K562 (cell line): ENCODE results near the gene UCK1. TPM values are rescaled to one million over a fixed set of nuclear protein-coding genes. Genes with fewer than 3 reads are reported as not detected.
A peak's percentile ranks its signal among the peaks of the same experiment; 100 is the strongest.

Experiments used
- ATAC-seq: fragments of 200-7000 bp; cut with Tn5 transposase; 3 replicates; pipeline ENCODE4 v1.9.1; 2020; ENCODE audit warnings: moderate library complexity
- BruUV-seq: library from RNA; stranded (reverse); fragments of 400-500 nt; replicated peaks from 2 replicates; lab custom pipeline; 2021; lab: Mats Ljungman, UMichigan
- CTCF ChIA-PET: fragments of 300-600 bp; formaldehyde crosslinking; extraction: SDS; loops from one replicate; lab custom pipeline; 2021; ENCODE audit warnings: low intra/inter-chr PET ratio; lab: Yijun Ruan, JAX
- POLR2A ChIA-PET: fragments of 300-600, 350-650 bp; sonication (Branson Sonifier 250); formaldehyde crosslinking; extraction: SDS; loops from one replicate; lab custom pipeline; 2021; ENCODE audit warnings: antibody characterized with exemption, inconsistent platforms; lab: Yijun Ruan, JAX
- DNase-seq, 4 experiments: peaks; one replicate each; pipeline versions ENCODE4 v3.0.0 to v3.0.0-alpha.2; 2011 to 2018; ENCODE audit warnings: low spot score in 3 of 4, mixed read lengths in 3 of 4; ENCODE audit errors: extremely low read depth in 1 of 4
- FAIRE-seq: peaks from 2 replicates; lab custom pipeline; 2011; peaks lifted over from hg19 to GRCh38; lab: Jason Lieb, UNC
- H2AFZ ChIP-seq: 2 replicates; pipeline ENCODE4 v1.6.0; 2011; ENCODE audit warnings: low read depth, low read length, control low read depth, inconsistent platforms
- H3K27ac ChIP-seq: fragments of 200-600 bp; 3 replicates; pipeline ENCODE4 v1.8.0; 2011; ENCODE audit warnings: low read depth, mild to moderate bottlenecking, control low read depth, inconsistent platforms, low read length, moderate library complexity, mixed read lengths; ENCODE audit errors: extremely low read depth
- H3K27me3 ChIP-seq, 2 experiments: fragments of 300-600 bp in 1 of 2; 2 replicates in 1 of 2; 3 replicates in 1 of 2; pipeline versions ENCODE4 v1.6.0 to v1.8.0; 2011; ENCODE audit warnings: inconsistent platforms in 2 of 2, low read length in 2 of 2, mild to moderate bottlenecking in 1 of 2, mixed read lengths in 1 of 2, moderate library complexity in 1 of 2; ENCODE audit not compliant: control insufficient read depth in 2 of 2, insufficient read depth in 2 of 2
- H3K36me3 ChIP-seq: fragments of 300-600 bp; 3 replicates; pipeline ENCODE4 v1.8.0; 2011; ENCODE audit warnings: mild to moderate bottlenecking, low read length, inconsistent platforms; ENCODE audit not compliant: control insufficient read depth, insufficient read depth
- H3K4me1 ChIP-seq, 2 experiments: fragments of 200-600 bp in 1 of 2; replicated peaks in 1 of 2; 2 replicates in 1 of 2; 3 replicates in 1 of 2; pipeline versions ENCODE4 v1.5.1 to v1.8.0; 2011; ENCODE audit warnings: inconsistent platforms in 2 of 2, low read length in 2 of 2, mild to moderate bottlenecking in 1 of 2, mixed read lengths in 1 of 2, moderate library complexity in 1 of 2; ENCODE audit not compliant: control insufficient read depth in 2 of 2, insufficient read depth in 2 of 2
- H3K4me2 ChIP-seq: 2 replicates; pipeline ENCODE4 v1.6.1; 2011; ENCODE audit warnings: low read length, control low read depth, inconsistent platforms, mixed read lengths; ENCODE audit not compliant: insufficient read depth
- H3K4me3 ChIP-seq: fragments of 200-600 bp; sonication (generic), shearing (Covaris generic); 2 replicates; pipeline ENCODE4 v1.5.1; 2016; ENCODE audit warnings: control low read depth, inconsistent platforms
- H3K79me2 ChIP-seq: fragments of 200-600 bp; 3 replicates; pipeline ENCODE4 v1.8.0; 2011; ENCODE audit warnings: low read length, inconsistent platforms; ENCODE audit not compliant: control insufficient read depth, insufficient read depth
- H3K9ac ChIP-seq, 2 experiments: 2 replicates each; pipeline versions ENCODE4 v1.6.0 to v1.6.1; 2011; ENCODE audit warnings: low read depth in 2 of 2, low read length in 2 of 2, control low read depth in 1 of 2, inconsistent platforms in 1 of 2, mild to moderate bottlenecking in 1 of 2, mixed read lengths in 1 of 2; ENCODE audit not compliant: insufficient read depth in 1 of 2
- H3K9me1 ChIP-seq: one replicate; pipeline ENCODE4 v1.6.0; 2011; ENCODE audit warnings: inconsistent platforms, mild to moderate bottlenecking, low read length, moderate library complexity; ENCODE audit not compliant: control insufficient read depth, insufficient read depth
- H3K9me3 ChIP-seq: replicated peaks from 2 replicates; pipeline ENCODE4 v1.5.1; 2011; ENCODE audit warnings: low read depth, low read length, inconsistent platforms; ENCODE audit not compliant: control insufficient read depth, insufficient read depth
- H4K20me1 ChIP-seq: replicated peaks from 2 replicates; pipeline ENCODE4 v1.6.1; 2011; ENCODE audit warnings: low read length, inconsistent platforms, mixed read lengths; ENCODE audit not compliant: control insufficient read depth, insufficient read depth
- CREB5 ChIP-seq: fragments of 250-450 bp; sonication (Bioruptor Pico); IDR thresholded peaks from 2 replicates; pipeline ENCODE4 v1.5.0; 2020; ENCODE audit warnings: mild to moderate bottlenecking
- CREBBP ChIP-seq: IDR thresholded peaks from one replicate; pipeline ENCODE4 v1.6.1; 2012; ENCODE audit warnings: low read depth, mild to moderate bottlenecking, control low read depth, inconsistent platforms, low read length
- GTF2E2 ChIP-seq: fragments of 200-800 bp; sonication (Bioruptor generic); IDR thresholded peaks from 2 replicates; pipeline ENCODE4 v1.6.1; 2016; ENCODE audit warnings: missing genetic modification characterization, missing compliant biosample characterization
- HMG20A ChIP-seq: fragments of 450-650 bp; formaldehyde crosslinking; conservative IDR thresholded peaks from 2 replicates; pipeline ENCODE4 v1.4.0; 2020; ENCODE audit warnings: mild to moderate bottlenecking, mixed read lengths
- HNRNPUL1 ChIP-seq: fragments of 200-400 bp; formaldehyde crosslinking; IDR thresholded peaks from 2 replicates; pipeline ENCODE4 v1.6.1; 2017; ENCODE audit warnings: low read length
- NFE2 ChIP-seq: IDR thresholded peaks from 2 replicates; pipeline ENCODE4 v1.6.1; 2014; ENCODE audit warnings: antibody characterized with exemption, low read depth
- NR2C2 ChIP-seq, 2 experiments: fragments of 200-800 bp in 1 of 2; sonication (Bioruptor generic) in 1 of 2; sonication (generic) in 1 of 2; formaldehyde crosslinking in 1 of 2; IDR thresholded peaks; 2 replicates each; pipeline versions ENCODE4 v1.6.1 to v1.8.0; 2016 to 2022; ENCODE audit warnings: mild to moderate bottlenecking in 1 of 2, missing compliant biosample characterization in 1 of 2, missing genetic modification characterization in 1 of 2, missing genetic modification reagents in 1 of 2
- REST ChIP-seq, 2 experiments: fragments of 450-650 bp; formaldehyde crosslinking in 1 of 2; IDR thresholded peaks; 2 replicates each; pipeline versions ENCODE4 v1.4.0 to v1.6.1; 2014 to 2020; ENCODE audit warnings: mild to moderate bottlenecking in 2 of 2, borderline replicate concordance in 1 of 2, low read depth in 1 of 2
- SMC3 ChIP-seq: conservative IDR thresholded peaks from 2 replicates; pipeline ENCODE4 v1.6.1; 2011; ENCODE audit warnings: low read depth, low read length, improper control_type of control experiment; ENCODE audit not compliant: insufficient read depth
- WGBS: fragments of 100-300 bp; shearing (Covaris generic); methylation state at CpG from one replicate; pipeline ENCODE4 v1.1.6; 2016; ENCODE audit warnings: low coverage, mixed read lengths; ENCODE audit not compliant: insufficient coverage; ENCODE audit errors: missing lambda C conversion rate; 5-methylcytosine and 5-hydroxymethylcytosine counted together
- in situ Hi-C: fragments of 300-500 bp; cut with MboI; formaldehyde crosslinking; loops from 4 replicates; pipeline ENCODE4 v1.15.0; 2018; ENCODE audit warnings: inconsistent platforms, mixed read lengths
- intact Hi-C: fragments of 100-400 bp; cut with micrococcal nuclease; formaldehyde crosslinking; loops from 2 replicates; pipeline ENCODE4 v1.14.2; 2022
- polyA plus RNA-seq, 8 experiments: library from polyadenylated mRNA; depleted of rRNA in 4 of 8; stranded (reverse) in 5 of 8; unstranded in 3 of 8; fragments of >200 nt; fragmentation: Nextera tagmentation in 2 of 8; fragmentation: Illumina TruSeq in 1 of 8; extraction: Ambion mirVana in 2 of 8; extraction: Trizol in 1 of 8; gene quantifications; 2 replicates each; pipeline versions ENCODE4 v1.2.1 to v1.2.3, GENCODE V29; 2011 to 2014; ENCODE audit warnings: inconsistent platforms in 1 of 8, missing spikeins in 1 of 8
- total RNA-seq, 7 experiments: library from RNA; depleted of rRNA in 6 of 7; stranded (reverse); fragments of >200 nt in 6 of 7; fragmentation: Illumina TruSeq in 2 of 7; extraction: Trizol in 2 of 7; gene quantifications; 2 replicates each; pipeline versions ENCODE4 v1.2.1 to v1.2.3, GENCODE V29; 2011 to 2021; ENCODE audit warnings: low replicate concordance in 1 of 7

The UCK1 gene
- total and polyA plus RNA-seq, 9 of the 15 experiments (the other 6 are each of a cell fraction or from before 2014, with no cell fraction given): 0.27 to 27.5 (median 16.1) TPM

- Histone ChIP-seq H4K20me1 (no peaks in the 10 kb centered on the region), H2AFZ (no peak overlapping the region), H3K36me3 (peaks cover 93% of the 10 kb centered on the region), H3K9me1 (no peaks in the 10 kb centered on the region), H3K79me2 (no peaks in the 10 kb centered on the region), H3K4me3 (no peak overlapping the region), H3K9ac (no peak overlapping the region), H3K4me1 (peaks cover 0 to 7% of the 10 kb centered on the region in 2 experiments; a peak in 1 of 5 replicates), H3K4me2 (no peak overlapping the region), H3K9me3 (no peaks in the 10 kb centered on the region), H3K27ac (no peak overlapping the region), H3K27me3 (no peaks in the 10 kb centered on the region)
- intact Hi-C loops: loop anchor here (5.0 kb wide), 1 partner anchor 124 kb away; no protein-coding TSS in a partner anchor
- FAIRE-seq (no peak), ATAC-seq (peak; percentile 79), DNase-seq (no peak)
- no TSS peak for BruUV-seq
- 88% methylated on average over 18 of the region's 40 CpGs for WGBS
- CTCF ChIA-PET: interaction anchor here (0.6 to 1.1 kb wide), 2 partner anchors 127 to 470 kb away, joined by 4 to 5 read pairs; no protein-coding TSS in a partner anchor
- POLR2A ChIA-PET: interaction anchor here (0.8 to 2.0 kb wide), 2 partner anchors 8 to 267 kb away, joined by 3 to 5 read pairs; no protein-coding TSS in a partner anchor
- in situ Hi-C loops: loop anchor here (10.0 kb wide), 1 partner anchor 121 kb away; no protein-coding TSS in a partner anchor
- TF ChIP-seq CREB5 (CRISPR knock-in tag): no peak
- TF ChIP-seq GTF2E2 (tag): no peak
- TF ChIP-seq SMC3: 0 out of 2 replicates have a peak, but pooled peaks have one; percentile 21
- no peak for TF ChIP-seq CREBBP
- no peak for TF ChIP-seq NR2C2 (CRISPR knock-in tag; IDR thresholded peaks at IDR 0.05)
- no peak for TF ChIP-seq NR2C2 (tag; IDR thresholded peaks at IDR 0.05)
- peak; percentile 23; the same call in 1 of the 2 replicates for TF ChIP-seq REST (IDR thresholded peaks at IDR 0.05; ENCODE audit: borderline replicate concordance)
- no peak for TF ChIP-seq REST (CRISPR knock-in tag; IDR thresholded peaks at IDR 0.05; ENCODE audit: low read depth)
- no peak for TF ChIP-seq HMG20A (CRISPR knock-in tag)
- TF ChIP-seq NFE2: no peak
- TF ChIP-seq HNRNPUL1: no peak
Measured at GRCh38 chr9:131475956-131476776, 54.9 kb downstream of the UCK1 start.
